H1 (cell line): ENCODE results near the gene TBL2. TPM values are rescaled to one million over a fixed set of nuclear protein-coding genes. Genes with fewer than 3 reads are reported as not detected.

Experiments
- CTCF ChIA-PET: fragments of 300-600 bp; sonication (Branson Sonifier 250); formaldehyde crosslinking; loops from one replicate; lab custom pipeline; 2021; ENCODE audit not compliant: partially characterized antibody; lab: Charles Lee
- POLR2A ChIA-PET: fragments of 300-600 bp; sonication (Branson Sonifier 250); formaldehyde crosslinking; loops from one replicate; lab custom pipeline; 2021; ENCODE audit warnings: inconsistent platforms; ENCODE audit not compliant: partially characterized antibody; lab: Charles Lee
- DNase-seq, 2 experiments: peaks; one replicate each; pipeline versions ENCODE4 v3.0.0 to v3.0.0-alpha.2; 2010 to 2022; ENCODE audit warnings: low spot score in 2 of 2, low read depth in 1 of 2, mixed read lengths in 1 of 2
- FAIRE-seq: peaks from 2 replicates; lab custom pipeline; 2011; peaks lifted over from hg19 to GRCh38; lab: Jason Lieb, UNC
- H2AFZ ChIP-seq: 2 replicates; pipeline ENCODE4 v1.8.1; 2012; ENCODE audit warnings: low read length, inconsistent platforms
- H2AK5ac ChIP-seq: 2 replicates; pipeline ENCODE4 v1.6.1; 2013; ENCODE audit warnings: low read depth, low read length
- H2BK120ac ChIP-seq: replicated peaks from 2 replicates; pipeline ENCODE3; 2013; ENCODE audit warnings: low read depth, low read length, inconsistent platforms
- H2BK12ac ChIP-seq: 2 replicates; pipeline ENCODE4 v1.6.1; 2013; ENCODE audit warnings: low read depth, low read length
- H2BK15ac ChIP-seq: 2 replicates; pipeline ENCODE4 v1.6.1; 2013; ENCODE audit warnings: low read length
- H2BK20ac ChIP-seq: 2 replicates; pipeline ENCODE4 v1.6.1; 2013; ENCODE audit warnings: low read length
- H2BK5ac ChIP-seq: 2 replicates; pipeline ENCODE4 v1.6.1; 2013; ENCODE audit warnings: low read depth, low read length
- H3K14ac ChIP-seq: 2 replicates; pipeline ENCODE4 v1.6.1; 2013; ENCODE audit warnings: inconsistent platforms; ENCODE audit not compliant: insufficient read length
- H3K18ac ChIP-seq: 2 replicates; pipeline ENCODE4 v1.6.1; 2013; ENCODE audit warnings: low read length; ENCODE audit errors: extremely low read depth
- H3K23ac ChIP-seq: 2 replicates; pipeline ENCODE4 v1.6.1; 2013; ENCODE audit warnings: inconsistent platforms; ENCODE audit not compliant: insufficient read length
- H3K23me2 ChIP-seq: 2 replicates; pipeline ENCODE4 v1.6.1; 2013; ENCODE audit warnings: low read depth, low read length
- H3K27ac ChIP-seq: 2 replicates; pipeline ENCODE4 v1.6.1; 2011; ENCODE audit warnings: low read depth, low read length, inconsistent platforms
- H3K27me3 ChIP-seq, 4 experiments: replicated peaks in 1 of 4; 1 replicate in 1 of 4; 2 replicates in 3 of 4; pipeline versions ENCODE4 v1.6.1 to v1.8.1; 2011 to 2013; ENCODE audit warnings: low read length in 3 of 4, mild to moderate bottlenecking in 3 of 4, inconsistent platforms in 2 of 4, mixed read lengths in 2 of 4, moderate library complexity in 1 of 4; ENCODE audit not compliant: control insufficient read depth in 3 of 4, insufficient read depth in 3 of 4; ENCODE audit errors: extremely low read depth in 1 of 4
- H3K36me3 ChIP-seq, 4 experiments: 2 replicates each; pipeline versions ENCODE4 v1.6.1 to v1.8.1; 2011 to 2013; ENCODE audit warnings: mild to moderate bottlenecking in 4 of 4, low read length in 3 of 4, moderate library complexity in 2 of 4, control low read depth in 1 of 4, inconsistent platforms in 1 of 4; ENCODE audit not compliant: insufficient read depth in 4 of 4, control insufficient read depth in 2 of 4
- H3K4ac ChIP-seq: replicated peaks from 2 replicates; pipeline ENCODE3; 2013; ENCODE audit warnings: low read length, low read depth, mixed read lengths, inconsistent platforms; ENCODE audit not compliant: insufficient read length
- H3K4me1 ChIP-seq, 4 experiments: replicated peaks in 1 of 4; 1 replicate in 1 of 4; 2 replicates in 3 of 4; pipeline versions ENCODE4 v1.6.1 to v1.8.1; 2011 to 2013; ENCODE audit warnings: low read length in 3 of 4, inconsistent platforms in 2 of 4, mixed read lengths in 1 of 4; ENCODE audit not compliant: insufficient read depth in 4 of 4, control insufficient read depth in 3 of 4
- H3K4me2 ChIP-seq, 2 experiments: 2 replicates each; pipeline versions ENCODE4 v1.6.1 to v1.8.1; 2011 to 2013; ENCODE audit warnings: low read depth in 2 of 2, low read length in 2 of 2, control low read depth in 1 of 2, inconsistent platforms in 1 of 2, mild to moderate bottlenecking in 1 of 2; ENCODE audit not compliant: insufficient read depth in 1 of 2
- H3K4me3 ChIP-seq, 4 experiments: fragments of 200-600, 300-600 bp in 1 of 4; sonication (generic), shearing (Covaris generic), sonication (Bioruptor Twin) in 1 of 4; 2 replicates each; pipeline versions ENCODE4 v1.5.1 to v1.8.1; 2011 to 2016; ENCODE audit warnings: low read length in 4 of 4, low read depth in 3 of 4, control low read depth in 2 of 4, inconsistent platforms in 2 of 4, mild to moderate bottlenecking in 2 of 4, mixed read lengths in 1 of 4, moderate library complexity in 1 of 4; ENCODE audit not compliant: insufficient read depth in 2 of 4; ENCODE audit errors: extremely low read depth in 1 of 4
- H3K56ac ChIP-seq: replicated peaks from 2 replicates; pipeline ENCODE3; 2013; ENCODE audit warnings: low read depth, mild to moderate bottlenecking, mixed read lengths, low read length, inconsistent platforms; ENCODE audit not compliant: insufficient read length
- H3K79me1 ChIP-seq: 2 replicates; pipeline ENCODE4 v1.6.1; 2013; ENCODE audit warnings: low read depth, low read length, control low read depth
- H3K79me2 ChIP-seq, 2 experiments: 2 replicates each; pipeline versions ENCODE4 v1.6.1 to v1.8.1; 2012 to 2013; ENCODE audit warnings: low read length in 2 of 2, mild to moderate bottlenecking in 2 of 2, inconsistent platforms in 1 of 2; ENCODE audit not compliant: insufficient read depth in 2 of 2, control insufficient read depth in 1 of 2
- H3K9ac ChIP-seq, 4 experiments: replicated peaks in 1 of 4; 1 replicate in 1 of 4; 2 replicates in 3 of 4; pipeline versions ENCODE4 v1.6.1 to v1.8.1; 2011 to 2013; ENCODE audit warnings: low read depth in 3 of 4, low read length in 3 of 4, control low read depth in 2 of 4, mild to moderate bottlenecking in 2 of 4, moderate library complexity in 2 of 4, inconsistent platforms in 1 of 4; ENCODE audit errors: extremely low read depth in 1 of 4
- H3K9me3 ChIP-seq, 2 experiments: 2 replicates each; pipeline versions ENCODE4 v1.6.1 to v1.8.1; 2012 to 2013; ENCODE audit warnings: mild to moderate bottlenecking in 2 of 2, moderate library complexity in 2 of 2, control low read depth in 1 of 2, inconsistent platforms in 1 of 2, low read depth in 1 of 2, low read length in 1 of 2, mixed read lengths in 1 of 2; ENCODE audit not compliant: insufficient read depth in 2 of 2
- H4K20me1 ChIP-seq, 2 experiments: replicated peaks in 1 of 2; 2 replicates each; pipeline versions ENCODE3 to v1.8.1; 2011 to 2013; ENCODE audit warnings: inconsistent platforms in 2 of 2, low read length in 2 of 2, mild to moderate bottlenecking in 1 of 2; ENCODE audit not compliant: insufficient read depth in 2 of 2, control insufficient read depth in 1 of 2
- H4K5ac ChIP-seq: 2 replicates; pipeline ENCODE4 v1.6.1; 2013; ENCODE audit warnings: low read length, low read depth, mixed read lengths, inconsistent platforms; ENCODE audit not compliant: insufficient read length
- H4K8ac ChIP-seq: 2 replicates; pipeline ENCODE4 v1.8.0; 2013; ENCODE audit warnings: mild to moderate bottlenecking, moderate library complexity, low read length, inconsistent platforms; ENCODE audit not compliant: insufficient read depth; ENCODE audit errors: extremely low read depth
- H4K91ac ChIP-seq: replicated peaks from 2 replicates; pipeline ENCODE3; 2013; ENCODE audit warnings: low read length, mixed read lengths, inconsistent platforms; ENCODE audit not compliant: insufficient read length
- ASH2L ChIP-seq: fragments of 200-600, 300-600 bp; sonication (generic); IDR thresholded peaks from one replicate; pipeline ENCODE4 v1.7.1; 2017; ENCODE audit warnings: low read length
- CEBPB ChIP-seq: IDR thresholded peaks from 2 replicates; pipeline ENCODE4 v1.6.1; 2012; ENCODE audit warnings: low read depth, low read length
- CREB1 ChIP-seq: IDR thresholded peaks from 2 replicates; pipeline ENCODE4 v1.6.1; 2012; ENCODE audit warnings: inconsistent platforms
- EZH2 ChIP-seq: fragments of 200-600 bp; sonication (generic); IDR thresholded peaks from 2 replicates; pipeline ENCODE4 v1.7.1; 2012; ENCODE audit warnings: low read depth, mild to moderate bottlenecking, moderate library complexity, low read length, inconsistent platforms; ENCODE audit not compliant: severe bottlenecking
- KDM1A ChIP-seq: fragments of 200-600, 300-600 bp; sonication (generic); IDR thresholded peaks from 2 replicates; pipeline ENCODE4 v1.7.1; 2016; ENCODE audit warnings: mild to moderate bottlenecking, low read length, borderline replicate concordance
- MAFK ChIP-seq: IDR thresholded peaks from 2 replicates; pipeline ENCODE4 v1.6.1; 2012; ENCODE audit warnings: low read depth, mild to moderate bottlenecking, improper control_type of control experiment, low read length
- SIN3A ChIP-seq, 2 experiments: IDR thresholded peaks in 1 of 2; conservative IDR thresholded peaks in 1 of 2; 2 replicates each; pipeline ENCODE4 v1.6.1; 2011 to 2012; ENCODE audit warnings: low read length in 2 of 2, improper control_type of control experiment in 1 of 2, low read depth in 1 of 2, mild to moderate bottlenecking in 1 of 2
- SP1 ChIP-seq: IDR thresholded peaks from 2 replicates; pipeline ENCODE4 v1.6.1; 2011; ENCODE audit warnings: low read depth, low read length
- SRF ChIP-seq: IDR thresholded peaks from 2 replicates; pipeline ENCODE4 v1.6.1; 2011; ENCODE audit warnings: mild to moderate bottlenecking, low read depth, low read length, moderate library complexity
- SUZ12 ChIP-seq: fragments of 200-600 bp; sonication (generic); IDR thresholded peaks from 2 replicates; pipeline ENCODE4 v1.6.1; 2012; ENCODE audit warnings: mild to moderate bottlenecking, inconsistent platforms, low read length, moderate library complexity, mixed read lengths
- TCF12 ChIP-seq: IDR thresholded peaks from 2 replicates; pipeline ENCODE4 v1.6.1; 2011; ENCODE audit warnings: low read depth, mild to moderate bottlenecking, low read length
- WGBS, 2 experiments: shearing (Covaris generic) in 1 of 2; methylation state at CpG; one replicate each; pipeline versions ENCODE4 v1.1.6 to v1.1.7; 2013 to 2015; ENCODE audit warnings: low lambda C conversion rate in 2 of 2, mixed read lengths in 2 of 2, inconsistent platforms in 1 of 2, low coverage in 1 of 2, missing lambda C conversion rate in 1 of 2; ENCODE audit not compliant: insufficient replicate concordance in 2 of 2, insufficient coverage in 1 of 2, insufficient read length in 1 of 2; ENCODE audit errors: extremely low coverage in 1 of 2, missing lambda C conversion rate in 1 of 2; 5-methylcytosine and 5-hydroxymethylcytosine counted together
- polyA plus RNA-seq, 7 experiments: library from polyadenylated mRNA; depleted of rRNA in 3 of 7; stranded (reverse) in 5 of 7; unstranded in 2 of 7; fragments of >200 nt in 5 of 7; fragments of 200-250 nt in 2 of 7; gene quantifications; 1 replicate in 5 of 7; 2 replicates in 1 of 7; 4 replicates in 1 of 7; pipeline versions ENCODE4 v1.2.1 to v1.2.3, GENCODE V29; 2011 to 2013; ENCODE audit warnings: missing spikeins in 2 of 7, mixed read lengths in 2 of 7
- total RNA-seq: library from RNA; stranded (reverse); fragmentation: NEBNext Ultra II Directional; extraction: Animal tissue kit (Norgen Biotek cat#: 25700); gene quantifications from 2 replicates; pipeline ENCODE4 v1.2.1, GENCODE V29; 2021

The TBL2 gene
- total and polyA plus RNA-seq, 2 of the 8 experiments (the other 6 are each of a cell fraction or from before 2014, with no cell fraction given) = 25.8 to 29.7 TPM

DNA sequence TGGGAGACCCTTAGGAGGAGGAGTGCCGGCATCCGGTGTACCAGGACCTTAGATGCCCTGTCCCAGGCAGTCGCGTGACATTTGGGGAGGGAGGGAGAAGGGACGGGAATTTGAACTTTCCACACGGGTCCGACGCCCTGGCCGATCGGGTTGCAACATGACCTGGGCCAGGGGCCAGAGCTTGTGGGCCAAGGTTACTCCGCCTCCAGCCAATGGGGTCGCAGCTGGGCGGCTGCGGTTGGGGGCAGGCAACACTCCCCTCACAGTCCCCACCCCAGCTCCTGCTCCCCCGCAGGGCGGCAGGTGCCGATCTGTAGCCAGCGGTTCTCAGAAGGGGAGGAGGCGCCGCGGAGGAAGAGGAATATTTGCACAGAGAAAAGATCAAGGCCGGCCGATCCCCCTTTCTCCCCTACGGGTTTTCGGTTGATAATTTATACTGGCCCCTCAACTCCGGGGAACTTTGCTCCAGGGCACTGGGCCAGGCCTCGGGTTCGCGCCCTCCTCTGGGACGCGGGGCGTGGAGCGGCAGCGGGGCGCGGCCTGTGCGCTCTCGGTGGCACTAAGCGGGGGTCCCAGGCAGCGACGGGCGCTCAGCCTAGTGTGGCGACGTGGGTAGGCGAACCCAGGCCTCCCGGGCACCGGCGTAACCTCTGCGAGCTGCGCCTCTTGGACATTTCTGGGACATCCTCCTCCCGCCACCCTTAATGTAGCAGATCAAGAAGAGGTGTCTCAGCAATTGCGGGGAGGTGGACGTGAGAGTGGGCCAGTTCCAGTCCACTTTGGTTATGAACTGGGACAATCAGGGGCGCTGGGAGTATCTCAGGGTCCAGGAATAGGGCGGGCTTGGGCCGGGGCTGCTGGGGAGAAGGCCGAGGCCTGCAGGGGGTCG is 44.8 kb upstream of the TBL2 start:
- Histone ChIP-seq H3K9me3 (no peaks in the 10 kb centered on the region), H3K79me2 (no peaks in the 10 kb centered on the region), H2AK5ac (no peak overlapping the region), H2BK12ac (peak overlapping the region; percentile 50), H2BK15ac (no peak overlapping the region), H3K4me3 (peak overlapping the region; percentile 48 to 86 (median 74)), H2AFZ (no peak overlapping the region), H3K4me1 (peaks cover 0 to 7% (median 5%) of the 10 kb centered on the region in 4 experiments; a peak in 6 of 7 replicates), H3K9ac (peak overlapping the region in 1 of 4 experiments; percentile 37; a peak in 2 of 7 replicates), H3K56ac (no peak overlapping the region), H3K79me1 (no peaks in the 10 kb centered on the region), H3K27ac (no peak overlapping the region), H3K23me2 (peaks cover 18% of the 10 kb centered on the region), H4K20me1 (peaks cover 0 to 4% of the 10 kb centered on the region in 2 experiments), H3K27me3 (peaks cover 0 to 12% (median 10%) of the 10 kb centered on the region in 4 experiments; a peak in 5 of 7 replicates), H3K18ac (peak overlapping the region; percentile 87), H3K4ac (no peak overlapping the region), H3K14ac (no peak overlapping the region), H4K91ac (peak overlapping the region; percentile 53), H3K4me2 (peak overlapping the region; percentile 98 to 99), H3K23ac (no peak overlapping the region), H2BK5ac (peak overlapping the region; percentile 81; the same call in 1 of the 2 replicates), H4K8ac (peak overlapping the region; percentile 72; the same call in 1 of the 2 replicates), H4K5ac (no peak overlapping the region), H2BK120ac (peak overlapping the region; percentile 3), H2BK20ac (peak overlapping the region; percentile 61; the same call in 1 of the 2 replicates), H3K36me3 (no peaks in the 10 kb centered on the region)
- DNase-seq (peak; percentile 75 to 88), FAIRE-seq (no peak)
- ChIA-PET CTCF (interaction anchor here (0.8 to 1.5 kb wide), 8 partner anchors 14 to 116 kb away, joined by 3 to 10 read pairs (median 4); partner anchors contain the start of gene VPS37D), POLR2A (interaction anchor here (0.7 to 2.6 kb wide), 16 partner anchors 15 to 209 kb away, joined by 3 to 20 read pairs (median 3); partner anchors contain the start of genes BAZ1B and VPS37D)
- WGBS, 2 experiments = 1% methylated on average over 53 of the region's 58 CpGs; no CpG with 5 or more reads in 1 of the 2 experiments
- no peak for TF ChIP-seq SRF
- TF ChIP-seq SIN3A (conservative IDR thresholded peaks at IDR 0.05 in 1 of 2, IDR thresholded peaks at IDR 0.05 in 1 of 2; ENCODE audit: low read depth in 1 of 2, low read length in 2 of 2) = no peak
- TF ChIP-seq CEBPB = peak; percentile 91
- no peak for TF ChIP-seq KDM1A
- peak; percentile 55 for TF ChIP-seq SUZ12
- peak; percentile 41; the same call in 1 of the 2 replicates for TF ChIP-seq SP1
- TF ChIP-seq TCF12 = 0 out of 2 replicates have a peak, but pooled peaks have one; percentile 84
- TF ChIP-seq EZH2 = peak; percentile 30
- peak; percentile 5; the same call in 1 of the 2 replicates for TF ChIP-seq CREB1
- peak; percentile 87 for TF ChIP-seq ASH2L
- TF ChIP-seq MAFK = no peak
